ENCODE measurements around the gene RIMS1. TPM values are rescaled to one million over a fixed set of nuclear protein-coding genes. Genes with fewer than 3 reads are reported as not detected.

RIMS1 gene
- total RNA-seq, 1 experiment from 2014 or later, result 1.1 TPM

GRCh38 chr6:72367439-72367838 lies 481.1 kb downstream of the RIMS1 start (continued):
- TF ChIP-seq, protein P1, sequence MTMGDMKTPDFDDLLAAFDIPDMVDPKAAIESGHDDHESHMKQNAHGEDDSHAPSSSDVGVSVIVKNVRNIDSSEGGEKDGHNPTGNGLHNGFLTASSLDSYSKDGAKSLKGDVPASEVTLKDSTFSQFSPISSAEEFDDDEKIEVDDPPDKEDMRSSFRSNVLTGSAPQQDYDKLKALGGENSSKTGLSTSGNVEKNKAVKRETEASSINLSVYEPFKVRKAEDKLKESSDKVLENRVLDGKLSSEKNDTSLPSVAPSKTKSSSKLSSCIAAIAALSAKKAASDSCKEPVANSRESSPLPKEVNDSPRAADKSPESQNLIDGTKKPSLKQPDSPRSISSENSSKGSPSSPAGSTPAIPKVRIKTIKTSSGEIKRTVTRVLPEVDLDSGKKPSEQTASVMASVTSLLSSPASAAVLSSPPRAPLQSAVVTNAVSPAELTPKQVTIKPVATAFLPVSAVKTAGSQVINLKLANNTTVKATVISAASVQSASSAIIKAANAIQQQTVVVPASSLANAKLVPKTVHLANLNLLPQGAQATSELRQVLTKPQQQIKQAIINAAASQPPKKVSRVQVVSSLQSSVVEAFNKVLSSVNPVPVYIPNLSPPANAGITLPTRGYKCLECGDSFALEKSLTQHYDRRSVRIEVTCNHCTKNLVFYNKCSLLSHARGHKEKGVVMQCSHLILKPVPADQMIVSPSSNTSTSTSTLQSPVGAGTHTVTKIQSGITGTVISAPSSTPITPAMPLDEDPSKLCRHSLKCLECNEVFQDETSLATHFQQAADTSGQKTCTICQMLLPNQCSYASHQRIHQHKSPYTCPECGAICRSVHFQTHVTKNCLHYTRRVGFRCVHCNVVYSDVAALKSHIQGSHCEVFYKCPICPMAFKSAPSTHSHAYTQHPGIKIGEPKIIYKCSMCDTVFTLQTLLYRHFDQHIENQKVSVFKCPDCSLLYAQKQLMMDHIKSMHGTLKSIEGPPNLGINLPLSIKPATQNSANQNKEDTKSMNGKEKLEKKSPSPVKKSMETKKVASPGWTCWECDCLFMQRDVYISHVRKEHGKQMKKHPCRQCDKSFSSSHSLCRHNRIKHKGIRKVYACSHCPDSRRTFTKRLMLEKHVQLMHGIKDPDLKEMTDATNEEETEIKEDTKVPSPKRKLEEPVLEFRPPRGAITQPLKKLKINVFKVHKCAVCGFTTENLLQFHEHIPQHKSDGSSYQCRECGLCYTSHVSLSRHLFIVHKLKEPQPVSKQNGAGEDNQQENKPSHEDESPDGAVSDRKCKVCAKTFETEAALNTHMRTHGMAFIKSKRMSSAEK (CRISPR knock-in tag; IDR thresholded peaks at IDR 0.05; ENCODE audit: borderline replicate concordance), result no peak
- TF ChIP-seq CREB1 (CRISPR knock-in tag; IDR thresholded peaks at IDR 0.05), result no peak
- TF ChIP-seq ZNF671 (CRISPR knock-in tag; IDR thresholded peaks at IDR 0.05), result no peak
- no peak for TF ChIP-seq ATF1 (CRISPR knock-in tag; IDR thresholded peaks at IDR 0.05)
- no peak for TF ChIP-seq ELF4 (CRISPR knock-in tag; IDR thresholded peaks at IDR 0.05; ENCODE audit: low read depth)
- TF ChIP-seq, protein P2, sequence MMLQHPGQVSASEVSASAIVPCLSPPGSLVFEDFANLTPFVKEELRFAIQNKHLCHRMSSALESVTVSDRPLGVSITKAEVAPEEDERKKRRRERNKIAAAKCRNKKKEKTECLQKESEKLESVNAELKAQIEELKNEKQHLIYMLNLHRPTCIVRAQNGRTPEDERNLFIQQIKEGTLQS (CRISPR knock-in tag; conservative IDR thresholded peaks at IDR 0.05), result no peak
- TF ChIP-seq TEAD4 (CRISPR knock-in tag; IDR thresholded peaks at IDR 0.05), result no peak
- no peak for TF ChIP-seq SMAD3 (CRISPR knock-in tag; IDR thresholded peaks at IDR 0.05; ENCODE audit: borderline replicate concordance)

DNA sequence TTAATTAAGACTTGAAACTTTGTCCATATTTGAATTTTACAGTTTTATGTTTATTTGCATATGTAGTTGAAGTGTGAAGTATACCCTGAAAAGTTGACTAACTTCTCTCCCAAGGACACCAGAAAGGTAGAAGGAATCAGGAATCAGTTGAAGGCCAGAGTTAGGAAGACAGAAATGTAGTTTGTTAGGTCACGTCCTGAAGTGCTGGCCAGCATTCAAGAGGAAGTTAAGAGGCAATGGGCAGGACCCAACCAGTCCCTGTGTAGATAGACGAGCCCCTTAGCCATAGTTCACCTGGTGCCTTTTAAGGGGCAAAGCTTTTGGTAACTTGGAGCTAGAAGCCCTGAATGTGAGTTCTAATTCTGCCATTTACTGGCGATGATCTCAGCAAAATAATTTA lies 485.1 kb downstream of the RIMS1 start:
- no peaks in the 10 kb centered on the region for H3K9me3 Mint-ChIP-seq
- ATAC-seq (no peak), DNase-seq (ENCODE audit: low spot score) (no peak)
- TF ChIP-seq CREB1 (CRISPR knock-in tag; IDR thresholded peaks at IDR 0.05), result no peak
- TF ChIP-seq, protein P3, sequence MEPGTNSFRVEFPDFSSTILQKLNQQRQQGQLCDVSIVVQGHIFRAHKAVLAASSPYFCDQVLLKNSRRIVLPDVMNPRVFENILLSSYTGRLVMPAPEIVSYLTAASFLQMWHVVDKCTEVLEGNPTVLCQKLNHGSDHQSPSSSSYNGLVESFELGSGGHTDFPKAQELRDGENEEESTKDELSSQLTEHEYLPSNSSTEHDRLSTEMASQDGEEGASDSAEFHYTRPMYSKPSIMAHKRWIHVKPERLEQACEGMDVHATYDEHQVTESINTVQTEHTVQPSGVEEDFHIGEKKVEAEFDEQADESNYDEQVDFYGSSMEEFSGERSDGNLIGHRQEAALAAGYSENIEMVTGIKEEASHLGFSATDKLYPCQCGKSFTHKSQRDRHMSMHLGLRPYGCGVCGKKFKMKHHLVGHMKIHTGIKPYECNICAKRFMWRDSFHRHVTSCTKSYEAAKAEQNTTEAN (CRISPR knock-in tag; IDR thresholded peaks at IDR 0.05), result no peak
- TF ChIP-seq ZNF396 (CRISPR knock-in tag; IDR thresholded peaks at IDR 0.05; ENCODE audit: borderline replicate concordance), result no peak
- no peak for TF ChIP-seq GTF2I (CRISPR knock-in tag; conservative IDR thresholded peaks at IDR 0.05)
- TF ChIP-seq NFYB (CRISPR knock-in tag; conservative IDR thresholded peaks at IDR 0.05; ENCODE audit: low read depth), result no peak
- TF ChIP-seq FOXP4 (CRISPR knock-in tag; IDR thresholded peaks at IDR 0.05), result no peak
- TF ChIP-seq OVOL2 (CRISPR knock-in tag; IDR thresholded peaks at IDR 0.05; ENCODE audit: borderline replicate concordance), result no peak
- no peak for TF ChIP-seq JUN (CRISPR knock-in tag; IDR thresholded peaks at IDR 0.05)
- no peaks in the 10 kb centered on the region for H3K36me3 Mint-ChIP-seq
- no peak overlapping the region for H3K4me3 Mint-ChIP-seq
- ChIA-PET CTCF (no interaction called here), POLR2A (no interaction called here)
- H3K4me1 Mint-ChIP-seq, result peaks cover 13% of the 10 kb centered on the region
- no peaks in the 10 kb centered on the region for H3K27me3 Mint-ChIP-seq (ENCODE audit: low read depth)
- H3K27ac Mint-ChIP-seq, result no peak overlapping the region

GRCh38 chr6:72374172-72374571 lies 487.8 kb downstream of the RIMS1 start:
- CTCF ChIA-PET, result interaction anchor here (1.8 kb wide), 1 partner anchor 38 kb away, joined by 6 read pairs; no protein-coding TSS in a partner anchor
- Mint-ChIP-seq H3K4me3 (no peak overlapping the region), H3K27ac (0 out of 2 replicates have a peak overlapping the region, but pooled peaks have one; percentile 15)
- TF ChIP-seq OVOL2 (CRISPR knock-in tag; IDR thresholded peaks at IDR 0.05; ENCODE audit: borderline replicate concordance), result no peak
- TF ChIP-seq ETV6 (CRISPR knock-in tag; IDR thresholded peaks at IDR 0.05), result no peak
- TF ChIP-seq PREB (CRISPR knock-in tag; IDR thresholded peaks at IDR 0.05; ENCODE audit: borderline replicate concordance), result no peak
- TF ChIP-seq HMGA2 (CRISPR knock-in tag; IDR thresholded peaks at IDR 0.05), result no peak
- TF ChIP-seq, protein P4, sequence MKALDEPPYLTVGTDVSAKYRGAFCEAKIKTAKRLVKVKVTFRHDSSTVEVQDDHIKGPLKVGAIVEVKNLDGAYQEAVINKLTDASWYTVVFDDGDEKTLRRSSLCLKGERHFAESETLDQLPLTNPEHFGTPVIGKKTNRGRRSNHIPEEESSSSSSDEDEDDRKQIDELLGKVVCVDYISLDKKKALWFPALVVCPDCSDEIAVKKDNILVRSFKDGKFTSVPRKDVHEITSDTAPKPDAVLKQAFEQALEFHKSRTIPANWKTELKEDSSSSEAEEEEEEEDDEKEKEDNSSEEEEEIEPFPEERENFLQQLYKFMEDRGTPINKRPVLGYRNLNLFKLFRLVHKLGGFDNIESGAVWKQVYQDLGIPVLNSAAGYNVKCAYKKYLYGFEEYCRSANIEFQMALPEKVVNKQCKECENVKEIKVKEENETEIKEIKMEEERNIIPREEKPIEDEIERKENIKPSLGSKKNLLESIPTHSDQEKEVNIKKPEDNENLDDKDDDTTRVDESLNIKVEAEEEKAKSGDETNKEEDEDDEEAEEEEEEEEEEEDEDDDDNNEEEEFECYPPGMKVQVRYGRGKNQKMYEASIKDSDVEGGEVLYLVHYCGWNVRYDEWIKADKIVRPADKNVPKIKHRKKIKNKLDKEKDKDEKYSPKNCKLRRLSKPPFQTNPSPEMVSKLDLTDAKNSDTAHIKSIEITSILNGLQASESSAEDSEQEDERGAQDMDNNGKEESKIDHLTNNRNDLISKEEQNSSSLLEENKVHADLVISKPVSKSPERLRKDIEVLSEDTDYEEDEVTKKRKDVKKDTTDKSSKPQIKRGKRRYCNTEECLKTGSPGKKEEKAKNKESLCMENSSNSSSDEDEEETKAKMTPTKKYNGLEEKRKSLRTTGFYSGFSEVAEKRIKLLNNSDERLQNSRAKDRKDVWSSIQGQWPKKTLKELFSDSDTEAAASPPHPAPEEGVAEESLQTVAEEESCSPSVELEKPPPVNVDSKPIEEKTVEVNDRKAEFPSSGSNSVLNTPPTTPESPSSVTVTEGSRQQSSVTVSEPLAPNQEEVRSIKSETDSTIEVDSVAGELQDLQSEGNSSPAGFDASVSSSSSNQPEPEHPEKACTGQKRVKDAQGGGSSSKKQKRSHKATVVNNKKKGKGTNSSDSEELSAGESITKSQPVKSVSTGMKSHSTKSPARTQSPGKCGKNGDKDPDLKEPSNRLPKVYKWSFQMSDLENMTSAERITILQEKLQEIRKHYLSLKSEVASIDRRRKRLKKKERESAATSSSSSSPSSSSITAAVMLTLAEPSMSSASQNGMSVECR (CRISPR knock-in tag; IDR thresholded peaks at IDR 0.05; ENCODE audit: borderline replicate concordance), result no peak
- no peak for TF ChIP-seq ZNF396 (CRISPR knock-in tag; IDR thresholded peaks at IDR 0.05; ENCODE audit: borderline replicate concordance)
- TF ChIP-seq, protein P5, sequence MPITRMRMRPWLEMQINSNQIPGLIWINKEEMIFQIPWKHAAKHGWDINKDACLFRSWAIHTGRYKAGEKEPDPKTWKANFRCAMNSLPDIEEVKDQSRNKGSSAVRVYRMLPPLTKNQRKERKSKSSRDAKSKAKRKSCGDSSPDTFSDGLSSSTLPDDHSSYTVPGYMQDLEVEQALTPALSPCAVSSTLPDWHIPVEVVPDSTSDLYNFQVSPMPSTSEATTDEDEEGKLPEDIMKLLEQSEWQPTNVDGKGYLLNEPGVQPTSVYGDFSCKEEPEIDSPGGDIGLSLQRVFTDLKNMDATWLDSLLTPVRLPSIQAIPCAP (CRISPR knock-in tag; IDR thresholded peaks at IDR 0.05), result no peak

More at GRCh38 chr6:72374172-72374571, 487.8 kb downstream of the RIMS1 start:
- no peak for DNase-seq (ENCODE audit: low spot score)
- POLR2A ChIA-PET, result no interaction called here
- Mint-ChIP-seq H3K4me1 (peaks cover 13% of the 10 kb centered on the region), H3K36me3 (no peaks in the 10 kb centered on the region), H3K9me3 (no peaks in the 10 kb centered on the region), H3K27me3 (ENCODE audit: low read depth) (no peaks in the 10 kb centered on the region)
- no peak for ATAC-seq

Measured in WTC11 (cell line).